ENCODE data around the gene KANK2.

KANK2 gene

GRCh38 chr19:11225815-11226214 lies 28.5 kb upstream of the KANK2 start:
- Histone ChIP-seq H3K27me3 (ENCODE audit: control insufficient read depth in 1 of 2, insufficient read depth in 2 of 2, low read length in 2 of 2) (no peaks in the 10 kb centered on the region), H3K9me3 (ENCODE audit: control insufficient read depth in 1 of 2, low read length in 2 of 2) (peaks cover 6 to 10% of the 10 kb centered on the region in 2 donors), H3K36me3 (ENCODE audit: control insufficient read depth in 1 of 2, insufficient read depth in 2 of 2, low read length in 2 of 2) (peaks cover 20 to 47% of the 10 kb centered on the region in 2 donors), H3K4me3 (ENCODE audit: low read depth in 1 of 2, low read length in 2 of 2) (no peak overlapping the region), H3K9ac (ENCODE audit: low read depth in 1 of 2, low read length in 2 of 2) (no peak overlapping the region), H3K4me1 (ENCODE audit: control insufficient read depth in 1 of 2, insufficient read depth in 2 of 2, low read length in 2 of 2) (no peaks in the 10 kb centered on the region), H3K27ac (ENCODE audit: low read depth, low read length) (no peak overlapping the region)

- H3K9me3 ChIP-seq (ENCODE audit: control insufficient read depth in 1 of 2, low read length in 2 of 2) = peaks cover 6 to 10% of the 10 kb centered on the region in 2 donors
- H3K27ac ChIP-seq (ENCODE audit: low read depth, low read length) = no peak overlapping the region
- H3K27me3 ChIP-seq (ENCODE audit: control insufficient read depth in 1 of 2, insufficient read depth in 2 of 2, low read length in 2 of 2) = no peaks in the 10 kb centered on the region
- no peak overlapping the region for H3K4me3 ChIP-seq (ENCODE audit: low read depth in 1 of 2, low read length in 2 of 2)
- peaks cover 16 to 47% of the 10 kb centered on the region in 2 donors for H3K36me3 ChIP-seq (ENCODE audit: control insufficient read depth in 1 of 2, insufficient read depth in 2 of 2, low read length in 2 of 2)
- H3K9ac ChIP-seq (ENCODE audit: low read depth in 1 of 2, low read length in 2 of 2) = no peak overlapping the region
- no peaks in the 10 kb centered on the region for H3K4me1 ChIP-seq (ENCODE audit: control insufficient read depth in 1 of 2, insufficient read depth in 2 of 2, low read length in 2 of 2)
Observed at GRCh38 chr19:11225172-11225571, 27.8 kb upstream of the KANK2 start.

- Histone ChIP-seq H3K27ac (ENCODE audit: low read depth, low read length) (no peak overlapping the region), H3K27me3 (ENCODE audit: control insufficient read depth in 1 of 2, insufficient read depth in 2 of 2, low read length in 2 of 2) (no peaks in the 10 kb centered on the region), H3K9ac (ENCODE audit: low read depth in 1 of 2, low read length in 2 of 2) (no peak overlapping the region), H3K4me1 (ENCODE audit: control insufficient read depth in 1 of 2, insufficient read depth in 2 of 2, low read length in 2 of 2) (no peaks in the 10 kb centered on the region), H3K36me3 (ENCODE audit: control insufficient read depth in 1 of 2, insufficient read depth in 2 of 2, low read length in 2 of 2) (peaks cover 16 to 46% of the 10 kb centered on the region in 2 donors), H3K9me3 (ENCODE audit: control insufficient read depth in 1 of 2, low read length in 2 of 2) (peaks cover 6 to 10% of the 10 kb centered on the region in 2 donors), H3K4me3 (ENCODE audit: low read depth in 1 of 2, low read length in 2 of 2) (no peak overlapping the region)
Observed at GRCh38 chr19:11224429-11224828, 27.1 kb upstream of the KANK2 start.

- no peaks in the 10 kb centered on the region for H3K4me1 ChIP-seq (ENCODE audit: control insufficient read depth in 1 of 2, insufficient read depth in 2 of 2, low read length in 2 of 2)
- peaks cover 16 to 45% of the 10 kb centered on the region in 2 donors for H3K36me3 ChIP-seq (ENCODE audit: control insufficient read depth in 1 of 2, insufficient read depth in 2 of 2, low read length in 2 of 2)
- H3K27ac ChIP-seq (ENCODE audit: low read depth, low read length) = no peak overlapping the region
- H3K9me3 ChIP-seq (ENCODE audit: control insufficient read depth in 1 of 2, low read length in 2 of 2) = peaks cover 6 to 10% of the 10 kb centered on the region in 2 donors
- no peaks in the 10 kb centered on the region for H3K27me3 ChIP-seq (ENCODE audit: control insufficient read depth in 1 of 2, insufficient read depth in 2 of 2, low read length in 2 of 2)
- H3K4me3 ChIP-seq (ENCODE audit: low read depth in 1 of 2, low read length in 2 of 2) = no peak overlapping the region
- no peak overlapping the region for H3K9ac ChIP-seq (ENCODE audit: low read depth in 1 of 2, low read length in 2 of 2)
Observed at GRCh38 chr19:11223200-11223599, 25.9 kb upstream of the KANK2 start.

- no peaks in the 10 kb centered on the region for H3K27me3 ChIP-seq (ENCODE audit: control insufficient read depth in 1 of 2, insufficient read depth in 2 of 2, low read length in 2 of 2)
- peaks cover 6 to 10% of the 10 kb centered on the region in 2 donors for H3K9me3 ChIP-seq (ENCODE audit: control insufficient read depth in 1 of 2, low read length in 2 of 2)
- no peak overlapping the region for H3K27ac ChIP-seq (ENCODE audit: low read depth, low read length)
- H3K36me3 ChIP-seq (ENCODE audit: control insufficient read depth in 1 of 2, insufficient read depth in 2 of 2, low read length in 2 of 2) = peaks cover 20 to 45% of the 10 kb centered on the region in 2 donors
- no peaks in the 10 kb centered on the region for H3K4me1 ChIP-seq (ENCODE audit: control insufficient read depth in 1 of 2, insufficient read depth in 2 of 2, low read length in 2 of 2)
- H3K4me3 ChIP-seq (ENCODE audit: low read depth in 1 of 2, low read length in 2 of 2) = no peak overlapping the region
- no peak overlapping the region for H3K9ac ChIP-seq (ENCODE audit: low read depth in 1 of 2, low read length in 2 of 2)
Observed at GRCh38 chr19:11221082-11221598, 23.8 kb upstream of the KANK2 start.

- peaks cover 28 to 47% of the 10 kb centered on the region in 2 donors for H3K36me3 ChIP-seq (ENCODE audit: control insufficient read depth in 1 of 2, insufficient read depth in 2 of 2, low read length in 2 of 2)
- no peaks in the 10 kb centered on the region for H3K9me3 ChIP-seq (ENCODE audit: control insufficient read depth in 1 of 2, low read length in 2 of 2)
- H3K27ac ChIP-seq (ENCODE audit: low read depth, low read length) = no peak overlapping the region
Observed at GRCh38 chr19:11214387-11214786, 17.0 kb upstream of the KANK2 start.

GRCh38 chr19:11210656-11210928 lies 13.2 kb upstream of the KANK2 start:
- no peaks in the 10 kb centered on the region for H3K9me3 ChIP-seq (ENCODE audit: control insufficient read depth in 1 of 2, low read length in 2 of 2)
- H3K9ac ChIP-seq (ENCODE audit: low read depth in 1 of 2, low read length in 2 of 2) = no peak overlapping the region
- H3K4me1 ChIP-seq (ENCODE audit: control insufficient read depth in 1 of 2, insufficient read depth in 2 of 2, low read length in 2 of 2) = no peaks in the 10 kb centered on the region
- no peak overlapping the region for H3K4me3 ChIP-seq (ENCODE audit: low read depth in 1 of 2, low read length in 2 of 2)
- peaks cover 19 to 47% of the 10 kb centered on the region in 2 donors for H3K36me3 ChIP-seq (ENCODE audit: control insufficient read depth in 1 of 2, insufficient read depth in 2 of 2, low read length in 2 of 2)
- no peaks in the 10 kb centered on the region for H3K27me3 ChIP-seq (ENCODE audit: control insufficient read depth in 1 of 2, insufficient read depth in 2 of 2, low read length in 2 of 2)
- no peak overlapping the region for H3K27ac ChIP-seq (ENCODE audit: low read depth, low read length)

More at GRCh38 chr19:11214387-11214786, 17.0 kb upstream of the KANK2 start:
- no peaks in the 10 kb centered on the region for H3K4me1 ChIP-seq (ENCODE audit: control insufficient read depth in 1 of 2, insufficient read depth in 2 of 2, low read length in 2 of 2)
- H3K9ac ChIP-seq (ENCODE audit: low read depth in 1 of 2, low read length in 2 of 2) = no peak overlapping the region
- no peak overlapping the region for H3K4me3 ChIP-seq (ENCODE audit: low read depth in 1 of 2, low read length in 2 of 2)
- H3K27me3 ChIP-seq (ENCODE audit: control insufficient read depth in 1 of 2, insufficient read depth in 2 of 2, low read length in 2 of 2) = no peaks in the 10 kb centered on the region

- no peak overlapping the region for H3K4me3 ChIP-seq (ENCODE audit: low read depth in 1 of 2, low read length in 2 of 2)
- H3K27ac ChIP-seq (ENCODE audit: low read depth, low read length) = no peak overlapping the region
- no peaks in the 10 kb centered on the region for H3K27me3 ChIP-seq (ENCODE audit: control insufficient read depth in 1 of 2, insufficient read depth in 2 of 2, low read length in 2 of 2)
- no peaks in the 10 kb centered on the region for H3K4me1 ChIP-seq (ENCODE audit: control insufficient read depth in 1 of 2, insufficient read depth in 2 of 2, low read length in 2 of 2)
- no peak overlapping the region for H3K9ac ChIP-seq (ENCODE audit: low read depth in 1 of 2, low read length in 2 of 2)
- no peaks in the 10 kb centered on the region for H3K9me3 ChIP-seq (ENCODE audit: control insufficient read depth in 1 of 2, low read length in 2 of 2)
- H3K36me3 ChIP-seq (ENCODE audit: control insufficient read depth in 1 of 2, insufficient read depth in 2 of 2, low read length in 2 of 2) = peaks cover 15 to 41% of the 10 kb centered on the region in 2 donors
Observed at GRCh38 chr19:11209839-11210655, 12.7 kb upstream of the KANK2 start.

- H3K36me3 ChIP-seq (ENCODE audit: control insufficient read depth in 1 of 2, insufficient read depth in 2 of 2, low read length in 2 of 2) = peaks cover 9 to 36% of the 10 kb centered on the region in 2 donors
- H3K27ac ChIP-seq (ENCODE audit: low read depth, low read length) = no peak overlapping the region
Observed at GRCh38 chr19:11208561-11209471, 11.5 kb upstream of the KANK2 start.

More at GRCh38 chr19:11208561-11209471, 11.5 kb upstream of the KANK2 start:
- Histone ChIP-seq H3K9me3 (ENCODE audit: control insufficient read depth in 1 of 2, low read length in 2 of 2) (no peaks in the 10 kb centered on the region), H3K27me3 (ENCODE audit: control insufficient read depth in 1 of 2, insufficient read depth in 2 of 2, low read length in 2 of 2) (no peaks in the 10 kb centered on the region), H3K4me3 (ENCODE audit: low read depth in 1 of 2, low read length in 2 of 2) (no peak overlapping the region), H3K4me1 (ENCODE audit: control insufficient read depth in 1 of 2, insufficient read depth in 2 of 2, low read length in 2 of 2) (no peaks in the 10 kb centered on the region), H3K9ac (ENCODE audit: low read depth in 1 of 2, low read length in 2 of 2) (no peak overlapping the region)
